Midbrain (tissue), 1 donor: ENCODE results near the gene MAP2K2.

Experiments used
- DNase-seq: peaks from one replicate; lab custom pipeline; 2025; lab: John Stamatoyannopoulos, UW

Gene MAP2K2

GRCh38 chr19:4099041-4099764 is 24.7 kb downstream of the MAP2K2 start:
- no peak for DNase-seq

GRCh38 chr19:4098493-4098892 is 25.4 kb downstream of the MAP2K2 start:
- peak; percentile 28 for DNase-seq

- no peak for DNase-seq
Measured at GRCh38 chr19:4097501-4097900, 26.4 kb downstream of the MAP2K2 start.

GRCh38 chr19:4096049-4096892 is 27.7 kb downstream of the MAP2K2 start:
- DNase-seq, result no peak

GRCh38 chr19:4095488-4095844 is 28.5 kb downstream of the MAP2K2 start:
- no peak for DNase-seq

GRCh38 chr19:4094761-4095487 is 29.0 kb downstream of the MAP2K2 start:
- DNase-seq, result no peak

- no peak for DNase-seq
Measured at GRCh38 chr19:4094291-4094690, 29.6 kb downstream of the MAP2K2 start.

- DNase-seq, result no peak
Measured at GRCh38 chr19:4093643-4094175, 30.2 kb downstream of the MAP2K2 start.

- no peak for DNase-seq
Measured at GRCh38 chr19:4090356-4091220, 33.3 kb downstream of the MAP2K2 start.

GRCh38 chr19:4089946-4090345 is 34.0 kb downstream of the MAP2K2 start:
- DNase-seq, result no peak

GRCh38 chr19:4089400-4089908 is 34.5 kb downstream of the MAP2K2 start:
- no peak for DNase-seq

- DNase-seq, result no peak
Measured at GRCh38 chr19:4088975-4089374, 34.9 kb downstream of the MAP2K2 start.

- DNase-seq, result no peak
Measured at GRCh38 chr19:4087787-4088679, 35.9 kb downstream of the MAP2K2 start.

- DNase-seq, result no peak
Measured at GRCh38 chr19:4086411-4086867, 37.5 kb downstream of the MAP2K2 start.

GRCh38 chr19:4084547-4084877 is 39.4 kb downstream of the MAP2K2 start:
- DNase-seq, result no peak

GRCh38 chr19:4083677-4084546 is 40.0 kb downstream of the MAP2K2 start:
- DNase-seq, result no peak

GRCh38 chr19:4082172-4082571 is 41.8 kb downstream of the MAP2K2 start:
- DNase-seq, result no peak

- no peak for DNase-seq
Measured at GRCh38 chr19:4081441-4082129, 42.3 kb downstream of the MAP2K2 start.

- no peak for DNase-seq
Measured at GRCh38 chr19:4080473-4080872, 43.4 kb downstream of the MAP2K2 start.
